EL (cell line): ENCODE data around the gene TBX3.
"Not testable (repeated sequence)": the region's sequence is repeated elsewhere in the genome, so short reads cannot be mapped to it uniquely, and the experiment has no call there.

Experiments
- DNase-seq: peaks from one replicate; pipeline ENCODE4 v3.0.0-alpha.2; 2016

Gene TBX3

GRCh38 chr12:114684098-114684869, at the start of gene TBX3:
TBX3 (minus strand) TSS chr12:114684175; CDS start chr12:114683200, 975 bp downstream.
- DNase-seq, result peak; percentile 100

GRCh38 chr12:114732426-114733030, 48.6 kb upstream of the TBX3 start:
- DNase-seq, result no peak

GRCh38 chr12:114729731-114730130, 45.8 kb upstream of the TBX3 start:
- peak; percentile 61 for DNase-seq

GRCh38 chr12:114726092-114726710, 42.2 kb upstream of the TBX3 start:
- DNase-seq, result no peak

- DNase-seq, result not testable (repeated sequence)
Measured at GRCh38 chr12:114722176-114722575, 38.2 kb upstream of the TBX3 start.

GRCh38 chr12:114721266-114721665, 37.3 kb upstream of the TBX3 start:
- no peak for DNase-seq

GRCh38 chr12:114713466-114714215, 29.7 kb upstream of the TBX3 start:
- DNase-seq, result no peak

- no peak for DNase-seq
Measured at GRCh38 chr12:114711689-114712152, 27.7 kb upstream of the TBX3 start.

- DNase-seq, result no peak
Measured at GRCh38 chr12:114710151-114710550, 26.2 kb upstream of the TBX3 start.

- no peak for DNase-seq
Measured at GRCh38 chr12:114709112-114709511, 25.1 kb upstream of the TBX3 start.

- DNase-seq, result not testable (repeated sequence)
Measured at GRCh38 chr12:114708598-114708997, 24.6 kb upstream of the TBX3 start.

GRCh38 chr12:114704096-114704495, 20.1 kb upstream of the TBX3 start:
- peak; percentile 71 for DNase-seq

GRCh38 chr12:114703060-114703493, 19.1 kb upstream of the TBX3 start:
- no peak for DNase-seq

GRCh38 chr12:114702462-114702861, 18.5 kb upstream of the TBX3 start:
- no peak for DNase-seq

- no peak for DNase-seq
Measured at GRCh38 chr12:114701553-114701952, 17.6 kb upstream of the TBX3 start.

- DNase-seq, result no peak
Measured at GRCh38 chr12:114701104-114701414, 17.1 kb upstream of the TBX3 start.

- DNase-seq, result no peak
Measured at GRCh38 chr12:114700392-114701103, 16.6 kb upstream of the TBX3 start.

- DNase-seq, result no peak
Measured at GRCh38 chr12:114698566-114699163, 14.7 kb upstream of the TBX3 start.

- peak; percentile 43 for DNase-seq
Measured at GRCh38 chr12:114697741-114698565, 14.0 kb upstream of the TBX3 start.

GRCh38 chr12:114697243-114697716, 13.3 kb upstream of the TBX3 start:
- no peak for DNase-seq
